SH-SY5Y (cell line): ENCODE measurements around the gene TSEN54.

Experiments
- GATA2 ChIP-seq: IDR thresholded peaks from 2 replicates; pipeline ENCODE4 v1.6.1; 2011; ENCODE audit warnings: mild to moderate bottlenecking, low read depth, low read length
- GATA3 ChIP-seq: IDR thresholded peaks from 2 replicates; pipeline ENCODE4 v1.6.1; 2011; ENCODE audit warnings: low read depth, mild to moderate bottlenecking, low read length, moderate library complexity

- no peak for TF ChIP-seq GATA3
- TF ChIP-seq GATA2, result no peak
These were observed 26.5 kb downstream of the TSEN54 start for GRCh38 chr17:75542728-75543336.
